A549 (cell line): ENCODE data around the gene CHIC2. TPM values are rescaled to one million over a fixed set of nuclear protein-coding genes. Genes with fewer than 3 reads are reported as not detected.

Experiments used
- ATAC-seq, 2 experiments: fragments of 200-7000 bp in 1 of 2; fragments of >200 bp in 1 of 2; cut with Nextera tagmentation in 1 of 2; cut with Tn5 transposase in 1 of 2; 3 replicates each; pipeline versions ENCODE4 v1.8.0 to v1.9.1; 2018 to 2020; ENCODE audit warnings: mild to moderate bottlenecking in 1 of 2, moderate library complexity in 1 of 2
- CTCF ChIA-PET: fragments of 300-600 bp; sonication (Branson Sonifier 250); formaldehyde crosslinking; extraction: SDS; loops from one replicate; lab custom pipeline; 2021; ENCODE audit warnings: antibody characterized with exemption, inconsistent platforms; lab: Yijun Ruan, JAX
- POLR2A ChIA-PET: fragments of 350-600 bp; formaldehyde crosslinking; extraction: SDS; loops from one replicate; lab custom pipeline; 2021; ENCODE audit warnings: antibody characterized with exemption, inconsistent platforms; lab: Yijun Ruan, JAX
- DNase-seq, 2 experiments: peaks; one replicate each; pipeline versions ENCODE4 v3.0.0 to v3.0.0-alpha.2; 2011 to 2016; ENCODE audit warnings: low read depth in 1 of 2, low spot score in 1 of 2
- FAIRE-seq: peaks from 2 replicates; lab custom pipeline; 2011; peaks lifted over from hg19 to GRCh38; lab: Jason Lieb, UNC
- H3K27ac ChIP-seq, 2 experiments: fragments of >200 bp; sonication (Bioruptor Twin); formaldehyde crosslinking; 3 replicates each; pipeline ENCODE4 v1.5.1; 2016 to 2017
- H3K4me1 ChIP-seq: fragments of >200 bp; sonication (Bioruptor Twin); formaldehyde crosslinking; 3 replicates; pipeline ENCODE4 v1.6.1; 2016
- H3K4me2 ChIP-seq: fragments of >200 bp; sonication (Bioruptor Twin); formaldehyde crosslinking; 3 replicates; pipeline ENCODE4 v1.6.1; 2016
- H3K4me3 ChIP-seq: fragments of >200 bp; sonication (Bioruptor Twin); formaldehyde crosslinking; 3 replicates; pipeline ENCODE4 v1.5.1; 2016
- H3K9me3 ChIP-seq: fragments of >200 bp; sonication (Bioruptor Twin); formaldehyde crosslinking; 3 replicates; pipeline ENCODE4 v1.6.1; 2016
- CBX2 ChIP-seq: fragments of 200-600 bp; sonication (generic); IDR thresholded peaks from 2 replicates; pipeline ENCODE4 v1.6.1; 2016; ENCODE audit warnings: low read depth, mild to moderate bottlenecking, borderline replicate concordance
- EHMT2 ChIP-seq: fragments of 200-600 bp; sonication (generic); IDR thresholded peaks from 2 replicates; pipeline ENCODE4 v1.6.1; 2016; ENCODE audit warnings: antibody characterized with exemption, low read depth, mild to moderate bottlenecking, moderate library complexity
- EP300 ChIP-seq, 2 experiments: fragments of >200 bp; sonication (Bioruptor Twin); formaldehyde crosslinking; IDR thresholded peaks; 2 replicates in 1 of 2; 3 replicates in 1 of 2; pipeline ENCODE4 v1.6.1; 2016 to 2017
- FOSB ChIP-seq: fragments of 250-450 bp; sonication (Bioruptor Pico); IDR thresholded peaks from 2 replicates; pipeline ENCODE4 v1.5.0; 2020; ENCODE audit warnings: mild to moderate bottlenecking, moderate library complexity
- GATA3 ChIP-seq: IDR thresholded peaks from 2 replicates; pipeline ENCODE4 v1.6.1; 2012; ENCODE audit warnings: borderline replicate concordance
- HDAC2 ChIP-seq: fragments of 200-600 bp; sonication (generic); IDR thresholded peaks from 2 replicates; pipeline ENCODE4 v1.6.1; 2016
- HOXB13 ChIP-seq: fragments of 250-450 bp; sonication (Bioruptor Pico); IDR thresholded peaks from 2 replicates; pipeline ENCODE4 v1.5.0; 2020; ENCODE audit warnings: low read depth, mild to moderate bottlenecking, moderate library complexity
- HOXB5 ChIP-seq: fragments of 250-450 bp; sonication (Bioruptor Pico); IDR thresholded peaks from 2 replicates; pipeline ENCODE4 v1.5.0; 2020; ENCODE audit warnings: mild to moderate bottlenecking, moderate library complexity
- MAZ ChIP-seq: fragments of 150-350 bp; IDR thresholded peaks from 2 replicates; pipeline ENCODE4 v1.6.1; 2014; ENCODE audit warnings: antibody characterized with exemption, low read depth, low read length, borderline replicate concordance
- POLR2A ChIP-seq: IDR thresholded peaks from 2 replicates; pipeline ENCODE4 v1.6.1; 2012; ENCODE audit warnings: mild to moderate bottlenecking, low read length
- RARB ChIP-seq: fragments of 250-450 bp; sonication (Bioruptor Pico); IDR thresholded peaks from 2 replicates; pipeline ENCODE4 v1.8.0; 2021; ENCODE audit warnings: mild to moderate bottlenecking, moderate library complexity
- RFX5 ChIP-seq: fragments of 450-650 bp; IDR thresholded peaks from 2 replicates; pipeline ENCODE4 v1.7.1; 2014; ENCODE audit warnings: antibody characterized with exemption, mild to moderate bottlenecking, moderate library complexity
- SREBF2 ChIP-seq: fragments of 450-650 bp; IDR thresholded peaks from 2 replicates; pipeline ENCODE4 v1.6.1; 2014; ENCODE audit warnings: mild to moderate bottlenecking, moderate library complexity
- ZSCAN20 ChIP-seq: fragments of 250-450 bp; sonication (Bioruptor Pico); IDR thresholded peaks from 2 replicates; pipeline ENCODE4 v1.8.0; 2022; ENCODE audit warnings: mild to moderate bottlenecking, moderate library complexity
- WGBS: methylation state at CpG from one replicate; pipeline ENCODE4 v1.1.6; 2017; ENCODE audit errors: missing lambda C conversion rate; 5-methylcytosine and 5-hydroxymethylcytosine counted together
- polyA plus RNA-seq, 4 experiments: library from polyadenylated mRNA; depleted of rRNA in 3 of 4; stranded (reverse); fragments of >200 nt; fragmentation: RNase III in 1 of 4; extraction: RNeasy Plus Mini Kit Qiagen cat#74134 plus additional on column Dnase treatment in 1 of 4; gene quantifications; 2 replicates in 3 of 4; 3 replicates in 1 of 4; pipeline ENCODE4 v1.2.3, GENCODE V29; 2011 to 2017
- TF ChIP-seq, protein P1 (sequence below): IDR thresholded peaks from 2 replicates; pipeline ENCODE4 v1.6.1; 2012
- TF ChIP-seq, protein P2 (sequence below): fragments of 200-600 bp; sonication (generic); IDR thresholded peaks from 2 replicates; pipeline ENCODE4 v1.6.1; 2016; ENCODE audit warnings: antibody characterized with exemption, mild to moderate bottlenecking, moderate library complexity
- TF ChIP-seq, protein P3 (sequence below): fragments of >200 bp; sonication (Bioruptor Twin); formaldehyde crosslinking; IDR thresholded peaks from 2 replicates; pipeline ENCODE4 v1.6.1; 2016
- TF ChIP-seq, protein P4 (sequence below): fragments of 250-450 bp; sonication (Bioruptor Pico); IDR thresholded peaks from 2 replicates; pipeline ENCODE4 v1.5.0; 2021; ENCODE audit warnings: mild to moderate bottlenecking, moderate library complexity, borderline replicate concordance
- TF ChIP-seq, protein P5 (sequence below): IDR thresholded peaks from 2 replicates; pipeline ENCODE4 v1.6.1; 2012
- TF ChIP-seq, protein P6 (sequence below): fragments of >200 bp; sonication (Bioruptor Twin); formaldehyde crosslinking; IDR thresholded peaks from 3 replicates; pipeline ENCODE4 v1.6.1; 2016

Gene CHIC2
- polyA plus RNA-seq, 2 of the 4 experiments (the other 2 are of a cell fraction): 5.9 to 10.1 TPM

DNA sequence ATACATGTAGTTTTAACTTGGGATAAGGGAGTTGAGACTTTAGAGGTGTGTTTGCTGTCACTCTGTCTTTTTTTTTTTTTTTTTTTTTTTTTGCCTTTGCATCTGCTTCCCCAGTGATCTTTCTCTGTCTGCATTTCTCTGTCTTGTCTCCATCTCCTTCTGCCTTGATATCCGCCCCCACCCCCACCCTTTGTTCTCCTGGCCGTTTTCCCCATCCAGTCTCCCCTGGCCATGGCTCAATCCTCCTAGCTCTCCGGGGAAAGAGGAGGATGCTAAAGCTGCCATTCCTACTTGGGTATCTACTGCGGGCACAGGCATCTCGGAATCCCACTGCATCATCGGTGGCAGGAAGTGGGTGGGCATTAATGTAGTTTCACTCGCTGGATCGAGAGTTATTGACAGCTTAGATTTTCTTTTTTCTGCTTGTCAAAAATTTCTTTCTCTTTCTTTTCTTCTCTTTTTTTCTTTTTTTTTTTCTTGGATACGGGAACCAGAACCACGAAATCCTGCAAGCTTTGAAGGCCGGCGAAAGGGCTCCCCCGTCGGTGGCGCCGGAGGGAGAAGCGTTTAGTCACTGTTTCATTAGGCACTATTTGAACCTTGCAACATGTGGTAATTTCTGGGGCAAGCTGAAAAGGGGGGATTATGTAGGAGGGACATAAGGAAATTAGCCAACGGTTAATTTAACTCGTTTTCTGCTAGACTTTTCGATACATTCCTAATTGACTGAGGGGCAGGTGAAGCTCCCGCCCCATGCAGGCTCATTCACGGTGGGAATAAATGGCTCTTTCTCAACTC is 43.7 kb upstream of the CHIC2 start:
- FAIRE-seq: no peak

DNA sequence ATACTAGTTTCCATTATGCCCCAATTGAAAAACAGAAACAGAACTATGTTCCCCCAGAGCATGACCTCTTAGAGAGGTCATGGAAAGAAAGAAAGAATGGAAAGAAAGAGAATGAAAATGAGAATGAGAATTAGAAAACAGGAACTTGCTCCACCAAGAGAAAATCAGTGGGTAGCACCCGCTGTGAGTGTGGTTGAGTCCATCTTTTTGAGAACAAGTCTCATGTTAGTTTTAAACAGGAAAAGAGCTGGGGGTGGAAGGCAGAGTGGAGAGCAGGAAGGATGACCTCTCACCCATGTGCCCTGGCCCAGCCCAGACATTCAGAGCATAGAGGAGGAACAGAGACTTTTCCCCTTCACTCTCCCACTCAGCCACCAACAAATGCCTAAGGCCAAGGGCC is 40.5 kb upstream of the CHIC2 start:
- DNase-seq (no peak), ATAC-seq (no peak), FAIRE-seq (no peak)
- Histone ChIP-seq H3K4me2 (no peak overlapping the region), H3K27ac (no peak overlapping the region), H3K4me1 (peaks cover 3% of the 10 kb centered on the region; the same call in 1 of the 3 replicates), H3K4me3 (no peak overlapping the region), H3K9me3 (no peaks in the 10 kb centered on the region)
- ChIA-PET POLR2A (no interaction called here), CTCF (no interaction called here)
- WGBS: 82% methylated on average over 1 of the region's 1 CpG
- TF ChIP-seq CBX2: no peak
- TF ChIP-seq, protein P1, sequence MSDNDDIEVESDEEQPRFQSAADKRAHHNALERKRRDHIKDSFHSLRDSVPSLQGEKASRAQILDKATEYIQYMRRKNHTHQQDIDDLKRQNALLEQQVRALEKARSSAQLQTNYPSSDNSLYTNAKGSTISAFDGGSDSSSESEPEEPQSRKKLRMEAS: no peak
- no peak for TF ChIP-seq POLR2A
- no peak for TF ChIP-seq EP300 (IDR thresholded peaks at IDR 0.05)
- no peak for TF ChIP-seq HOXB13 (CRISPR knock-in tag)
- TF ChIP-seq HDAC2: no peak
- no peak for TF ChIP-seq MAZ
- no peak for TF ChIP-seq ZSCAN20 (CRISPR knock-in tag)

More for the DNA sequence above, 43.7 kb upstream of the CHIC2 start:
- 85% methylated on average over 20 of the region's 22 CpGs for WGBS
- ChIA-PET CTCF (no interaction called here), POLR2A (no interaction called here)
- Histone ChIP-seq H3K9me3 (no peaks in the 10 kb centered on the region), H3K4me1 (no peaks in the 10 kb centered on the region), H3K4me3 (no peak overlapping the region), H3K27ac (no peak overlapping the region), H3K4me2 (no peak overlapping the region)
- DNase-seq (no peak), ATAC-seq (no peak)
- TF ChIP-seq, protein P2, sequence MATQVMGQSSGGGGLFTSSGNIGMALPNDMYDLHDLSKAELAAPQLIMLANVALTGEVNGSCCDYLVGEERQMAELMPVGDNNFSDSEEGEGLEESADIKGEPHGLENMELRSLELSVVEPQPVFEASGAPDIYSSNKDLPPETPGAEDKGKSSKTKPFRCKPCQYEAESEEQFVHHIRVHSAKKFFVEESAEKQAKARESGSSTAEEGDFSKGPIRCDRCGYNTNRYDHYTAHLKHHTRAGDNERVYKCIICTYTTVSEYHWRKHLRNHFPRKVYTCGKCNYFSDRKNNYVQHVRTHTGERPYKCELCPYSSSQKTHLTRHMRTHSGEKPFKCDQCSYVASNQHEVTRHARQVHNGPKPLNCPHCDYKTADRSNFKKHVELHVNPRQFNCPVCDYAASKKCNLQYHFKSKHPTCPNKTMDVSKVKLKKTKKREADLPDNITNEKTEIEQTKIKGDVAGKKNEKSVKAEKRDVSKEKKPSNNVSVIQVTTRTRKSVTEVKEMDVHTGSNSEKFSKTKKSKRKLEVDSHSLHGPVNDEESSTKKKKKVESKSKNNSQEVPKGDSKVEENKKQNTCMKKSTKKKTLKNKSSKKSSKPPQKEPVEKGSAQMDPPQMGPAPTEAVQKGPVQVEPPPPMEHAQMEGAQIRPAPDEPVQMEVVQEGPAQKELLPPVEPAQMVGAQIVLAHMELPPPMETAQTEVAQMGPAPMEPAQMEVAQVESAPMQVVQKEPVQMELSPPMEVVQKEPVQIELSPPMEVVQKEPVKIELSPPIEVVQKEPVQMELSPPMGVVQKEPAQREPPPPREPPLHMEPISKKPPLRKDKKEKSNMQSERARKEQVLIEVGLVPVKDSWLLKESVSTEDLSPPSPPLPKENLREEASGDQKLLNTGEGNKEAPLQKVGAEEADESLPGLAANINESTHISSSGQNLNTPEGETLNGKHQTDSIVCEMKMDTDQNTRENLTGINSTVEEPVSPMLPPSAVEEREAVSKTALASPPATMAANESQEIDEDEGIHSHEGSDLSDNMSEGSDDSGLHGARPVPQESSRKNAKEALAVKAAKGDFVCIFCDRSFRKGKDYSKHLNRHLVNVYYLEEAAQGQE: no peak
- TF ChIP-seq, protein P3, sequence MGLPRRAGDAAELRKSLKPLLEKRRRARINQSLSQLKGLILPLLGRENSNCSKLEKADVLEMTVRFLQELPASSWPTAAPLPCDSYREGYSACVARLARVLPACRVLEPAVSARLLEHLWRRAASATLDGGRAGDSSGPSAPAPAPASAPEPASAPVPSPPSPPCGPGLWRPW: no peak
- no peak for TF ChIP-seq SREBF2
- no peak for TF ChIP-seq RFX5
- TF ChIP-seq, protein P4, sequence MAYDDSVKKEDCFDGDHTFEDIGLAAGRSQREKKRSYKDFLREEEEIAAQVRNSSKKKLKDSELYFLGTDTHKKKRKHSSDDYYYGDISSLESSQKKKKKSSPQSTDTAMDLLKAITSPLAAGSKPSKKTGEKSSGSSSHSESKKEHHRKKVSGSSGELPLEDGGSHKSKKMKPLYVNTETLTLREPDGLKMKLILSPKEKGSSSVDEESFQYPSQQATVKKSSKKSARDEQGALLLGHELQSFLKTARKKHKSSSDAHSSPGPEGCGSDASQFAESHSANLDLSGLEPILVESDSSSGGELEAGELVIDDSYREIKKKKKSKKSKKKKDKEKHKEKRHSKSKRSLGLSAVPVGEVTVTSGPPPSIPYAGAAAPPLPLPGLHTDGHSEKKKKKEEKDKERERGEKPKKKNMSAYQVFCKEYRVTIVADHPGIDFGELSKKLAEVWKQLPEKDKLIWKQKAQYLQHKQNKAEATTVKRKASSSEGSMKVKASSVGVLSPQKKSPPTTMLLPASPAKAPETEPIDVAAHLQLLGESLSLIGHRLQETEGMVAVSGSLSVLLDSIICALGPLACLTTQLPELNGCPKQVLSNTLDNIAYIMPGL (CRISPR knock-in tag): no peak
- TF ChIP-seq FOSB: no peak
- TF ChIP-seq, protein P1: no peak
- no peak for TF ChIP-seq EHMT2
- TF ChIP-seq, protein P5, sequence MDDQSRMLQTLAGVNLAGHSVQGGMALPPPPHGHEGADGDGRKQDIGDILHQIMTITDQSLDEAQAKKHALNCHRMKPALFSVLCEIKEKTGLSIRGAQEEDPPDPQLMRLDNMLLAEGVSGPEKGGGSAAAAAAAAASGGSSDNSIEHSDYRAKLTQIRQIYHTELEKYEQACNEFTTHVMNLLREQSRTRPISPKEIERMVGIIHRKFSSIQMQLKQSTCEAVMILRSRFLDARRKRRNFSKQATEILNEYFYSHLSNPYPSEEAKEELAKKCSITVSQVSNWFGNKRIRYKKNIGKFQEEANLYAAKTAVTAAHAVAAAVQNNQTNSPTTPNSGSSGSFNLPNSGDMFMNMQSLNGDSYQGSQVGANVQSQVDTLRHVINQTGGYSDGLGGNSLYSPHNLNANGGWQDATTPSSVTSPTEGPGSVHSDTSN: no peak
- TF ChIP-seq GATA3: no peak
- TF ChIP-seq, protein P6, sequence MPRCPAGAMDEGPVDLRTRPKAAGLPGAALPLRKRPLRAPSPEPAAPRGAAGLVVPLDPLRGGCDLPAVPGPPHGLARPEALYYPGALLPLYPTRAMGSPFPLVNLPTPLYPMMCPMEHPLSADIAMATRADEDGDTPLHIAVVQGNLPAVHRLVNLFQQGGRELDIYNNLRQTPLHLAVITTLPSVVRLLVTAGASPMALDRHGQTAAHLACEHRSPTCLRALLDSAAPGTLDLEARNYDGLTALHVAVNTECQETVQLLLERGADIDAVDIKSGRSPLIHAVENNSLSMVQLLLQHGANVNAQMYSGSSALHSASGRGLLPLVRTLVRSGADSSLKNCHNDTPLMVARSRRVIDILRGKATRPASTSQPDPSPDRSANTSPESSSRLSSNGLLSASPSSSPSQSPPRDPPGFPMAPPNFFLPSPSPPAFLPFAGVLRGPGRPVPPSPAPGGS: no peak
- TF ChIP-seq RARB: no peak
- TF ChIP-seq MAZ: no peak
- TF ChIP-seq HOXB5: no peak
